ENCODE results near the gene MYO3B. TPM values are rescaled to one million over a fixed set of nuclear protein-coding genes. Genes with fewer than 3 reads are reported as not detected.

The MYO3B gene
- total RNA-seq, 1 experiment from 2014 or later: 0.63 TPM

- H3K79me2 ChIP-seq (ENCODE audit: insufficient read depth, low read length): no peaks in the 10 kb centered on the region
- no peaks in the 10 kb centered on the region for H3K9me3 ChIP-seq (ENCODE audit: control insufficient read depth, low read depth, low read length)
- Mint-ChIP-seq H3K4me1 (peaks cover 7 to 10% of the 10 kb centered on the region in 2 experiments), H3K36me3 (ENCODE audit: insufficient read depth in 1 of 3, low read depth in 3 of 3) (peaks cover 19 to 53% (median 25%) of the 10 kb centered on the region in 3 experiments), H3K9me3 (peaks cover 41 to 48% of the 10 kb centered on the region in 2 experiments), H3K27ac (no peak overlapping the region), H3K4me3 (no peak overlapping the region), H3K27me3 (ENCODE audit: low read depth) (no peaks in the 10 kb centered on the region)
- H4K20me1 ChIP-seq (ENCODE audit: control insufficient read depth, insufficient read depth, insufficient read length): no peaks in the 10 kb centered on the region
- no peak overlapping the region for H2BK15ac ChIP-seq (ENCODE audit: low read depth, low read length)
- H2BK120ac ChIP-seq (ENCODE audit: low read depth, low read length, poor library complexity, severe bottlenecking): no peak overlapping the region
- H3K27me3 ChIP-seq (ENCODE audit: insufficient read depth, low read length): no peaks in the 10 kb centered on the region
- no peak overlapping the region for H2BK5ac ChIP-seq (ENCODE audit: insufficient read length, low read length)
- no peak for TF ChIP-seq CTCF (conservative IDR thresholded peaks at IDR 0.05)
- H2AFZ ChIP-seq (ENCODE audit: low read length): no peak overlapping the region
- H4K8ac ChIP-seq (replicated peaks; ENCODE audit: insufficient read length, low read depth, low read length): no peak overlapping the region
- H2BK20ac ChIP-seq (ENCODE audit: low read depth, low read length, poor library complexity, severe bottlenecking): no peak overlapping the region
- H3K4me1 ChIP-seq (ENCODE audit: insufficient read depth, low read length): no peaks in the 10 kb centered on the region
- no peak overlapping the region for H3T11ph ChIP-seq (ENCODE audit: low read length)
- H2BK12ac ChIP-seq (ENCODE audit: insufficient read length, low read depth, low read length): no peak overlapping the region
- no peaks in the 10 kb centered on the region for H3K23me2 ChIP-seq (ENCODE audit: insufficient read length, low read depth, low read length, poor library complexity, severe bottlenecking)
- H3K56ac ChIP-seq (ENCODE audit: insufficient read length, low read depth, low read length): no peak overlapping the region
- no peak overlapping the region for H4K91ac ChIP-seq (ENCODE audit: insufficient read length, low read depth, low read length)
- no peak overlapping the region for H3K9ac ChIP-seq (ENCODE audit: extremely low read depth, insufficient read length, low read length)
- H3K4me2 ChIP-seq (ENCODE audit: insufficient read depth, insufficient read length, low read length): no peak overlapping the region
- DNase-seq: no peak
- no peak overlapping the region for H3K4ac ChIP-seq (ENCODE audit: low read depth, low read length)
- no peak overlapping the region for H3K18ac ChIP-seq (ENCODE audit: insufficient read length, low read depth, low read length)
- no peaks in the 10 kb centered on the region for H3K79me1 ChIP-seq (ENCODE audit: insufficient read depth, low read depth, low read length, poor library complexity, severe bottlenecking)
- H3K27ac ChIP-seq (ENCODE audit: insufficient read length, low read depth, low read length): no peak overlapping the region
- no peak overlapping the region for H3K23ac ChIP-seq (ENCODE audit: insufficient read length, low read depth, low read length)
- no peak overlapping the region for H4K5ac ChIP-seq (ENCODE audit: insufficient read length, low read depth, low read length)
- H2AK5ac ChIP-seq (ENCODE audit: insufficient read length, low read length): no peak overlapping the region
- H3K14ac ChIP-seq (ENCODE audit: insufficient read depth, low read length): no peak overlapping the region
These were observed 7.4 kb downstream of the MYO3B start for GRCh38 chr2:170185319-170185718.

All from H9 (cell line).